Spleen (tissue), 7 donors: ENCODE measurements around the gene CACNA2D3.

Source experiments
- CTCF ChIP-seq, 11 experiments: fragments of 200-600 bp in 7 of 11; fragments of 450-650 bp in 4 of 11; sonication (generic) in 4 of 11; IDR thresholded peaks in 8 of 11; conservative IDR thresholded peaks in 3 of 11; 1 replicate in 7 of 11; 2 replicates in 4 of 11; pipeline versions ENCODE4 v1.4.0 to v1.8.0; 2016 to 2021; ENCODE audit warnings: antibody characterized with exemption in 11 of 11, inconsistent platforms in 4 of 11, mild to moderate bottlenecking in 1 of 11
- POLR2AphosphoS5 ChIP-seq, 3 donors: sonication (generic); formaldehyde crosslinking; IDR thresholded peaks; one replicate each; pipeline ENCODE4 v1.5.1; 2017; ENCODE audit warnings: antibody characterized with exemption in 3 of 3
- donor health status: DM: no; HTN: no; CAD: no; lungs with moderate emphysema.
- donor health status: DM: no; HTN: no; CAD: no.
- donor health status: DM: no; HTN: no; CAD: no.

DNA sequence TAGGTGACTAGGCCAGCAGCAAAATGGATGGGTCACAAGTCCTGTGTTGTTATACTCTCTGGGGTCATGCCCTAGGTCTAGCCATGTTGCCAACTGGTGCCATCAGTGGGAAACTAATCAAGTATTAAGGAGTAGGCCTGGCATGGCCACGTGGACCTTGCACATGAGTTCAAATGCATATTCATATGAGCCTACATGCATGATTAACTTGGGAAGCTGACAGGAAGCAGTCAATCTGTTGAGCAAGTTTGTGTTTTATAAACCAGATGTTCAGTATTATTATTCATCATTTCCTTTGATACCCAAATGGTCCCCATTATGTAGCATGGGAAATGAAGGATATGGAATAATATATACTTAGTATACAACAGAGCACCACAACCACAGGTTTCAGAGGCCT is 710.5 kb downstream of the CACNA2D3 start:
- TF ChIP-seq CTCF (IDR thresholded peaks at IDR 0.05 in 8 of 11, conservative IDR thresholded peaks at IDR 0.05 in 3 of 11) (no peak), POLR2AphosphoS5 (IDR thresholded peaks at IDR 0.05) (no peak)
